ENCODE data around the gene KIF3B. TPM values are rescaled to one million over a fixed set of nuclear protein-coding genes. Genes with fewer than 3 reads are reported as not detected.
A peak's percentile ranks its signal among the peaks of the same experiment; 100 is the strongest.
"Not testable (repeated sequence)": the region's sequence is repeated elsewhere in the genome, so short reads cannot be mapped to it uniquely, and the experiment has no call there.

Gene KIF3B
- total and polyA plus RNA-seq, 2 of the 13 experiments (the other 11 are each of a cell fraction or from before 2014, with no cell fraction given): 23.6 to 28.8 TPM

GRCh38 chr20:32355907-32356621, 78.6 kb downstream of the KIF3B start (continued):
- 0 out of 2 replicates have a peak, but pooled peaks have one; percentile 10 for TF ChIP-seq ZNF879 (CRISPR knock-in tag; IDR thresholded peaks at IDR 0.05)
- TF ChIP-seq EP300 (IDR thresholded peaks at IDR 0.05; ENCODE audit: low read depth in 2 of 2, low read length in 2 of 2): not testable (repeated sequence)
- TF ChIP-seq EP300 (CRISPR knock-in tag; IDR thresholded peaks at IDR 0.05; ENCODE audit: borderline replicate concordance): 0 out of 2 replicates have a peak, but pooled peaks have one; percentile 9
- TF ChIP-seq YEATS4 (CRISPR knock-in tag; IDR thresholded peaks at IDR 0.05; ENCODE audit: borderline replicate concordance): 0 out of 2 replicates have a peak, but pooled peaks have one; percentile 29
- TF ChIP-seq HNF1B (CRISPR knock-in tag; IDR thresholded peaks at IDR 0.05): 0 out of 2 replicates have a peak, but pooled peaks have one; percentile 42
- TF ChIP-seq ZNF224 (CRISPR knock-in tag; IDR thresholded peaks at IDR 0.05): peak; percentile 77; the same call in 1 of the 2 replicates
- TF ChIP-seq ADNP (CRISPR knock-in tag; IDR thresholded peaks at IDR 0.05): peak; percentile 16; the same call in 1 of the 2 replicates
- TF ChIP-seq HMGXB4 (CRISPR knock-in tag; IDR thresholded peaks at IDR 0.05; ENCODE audit: borderline replicate concordance in 1 of 2, low read depth in 1 of 2): peak in 1 of 2 experiments; percentile 16; a peak in 1 of 4 replicates
- peak; percentile 82; the same call in 1 of the 2 replicates for TF ChIP-seq ZMYM2 (CRISPR knock-in tag; IDR thresholded peaks at IDR 0.05)
- TF ChIP-seq ZNF7 (CRISPR knock-in tag; IDR thresholded peaks at IDR 0.05): 0 out of 2 replicates have a peak, but pooled peaks have one; percentile 34
- 0 out of 2 replicates have a peak, but pooled peaks have one; percentile 3 for TF ChIP-seq GATA4 (IDR thresholded peaks at IDR 0.05; ENCODE audit: borderline replicate concordance, low read depth)
- TF ChIP-seq FOXO4 (CRISPR knock-in tag; conservative IDR thresholded peaks at IDR 0.05): 0 out of 2 replicates have a peak, but pooled peaks have one; percentile 66
- 0 out of 2 replicates have a peak, but pooled peaks have one; percentile 3 for TF ChIP-seq PHF8 (CRISPR knock-in tag; IDR thresholded peaks at IDR 0.05)
- TF ChIP-seq ZNF652 (CRISPR knock-in tag; IDR thresholded peaks at IDR 0.05; ENCODE audit: borderline replicate concordance, low read depth): 0 out of 2 replicates have a peak, but pooled peaks have one; percentile 29
- TF ChIP-seq TEAD3 (CRISPR knock-in tag; optimal IDR thresholded peaks at IDR 0.05; ENCODE audit: borderline replicate concordance): peak; percentile 81
- TF ChIP-seq ZNF605 (CRISPR knock-in tag; IDR thresholded peaks at IDR 0.05): peak; percentile 62; the same call in 1 of the 2 replicates
- TF ChIP-seq ELF3 (CRISPR knock-in tag; IDR thresholded peaks at IDR 0.05): peak; percentile 12; the same call in 1 of the 2 replicates
